GM23338 (cell line): ENCODE measurements around the gene FAM89B. TPM values are rescaled to one million over a fixed set of nuclear protein-coding genes. Genes with fewer than 3 reads are reported as not detected.

Source experiments
- ATAC-seq: fragments of 200-7000 bp; cut with Tn5 transposase; 3 replicates; pipeline ENCODE4 v1.9.1; 2020
- DNase-seq: peaks from one replicate; pipeline ENCODE4 v3.0.0-alpha.2; 2015; ENCODE audit warnings: low spot score
- H2AFZ ChIP-seq: fragments of 200-600 bp; sonication (generic); 2 replicates; pipeline ENCODE4 v1.8.0; 2016; ENCODE audit warnings: antibody characterized with exemption, mild to moderate bottlenecking, moderate library complexity
- H3F3A ChIP-seq: fragments of 200-600 bp; sonication (generic); replicated peaks from 2 replicates; pipeline ENCODE4 v1.8.0; 2017; ENCODE audit warnings: antibody characterized with exemption, mixed run types, low read depth
- H3K27ac ChIP-seq: fragments of 200-600 bp; sonication (generic); 2 replicates; pipeline ENCODE4 v1.6.1; 2016; ENCODE audit warnings: low read depth
- H3K27me3 ChIP-seq: fragments of 200-600 bp; sonication (generic); 2 replicates; pipeline ENCODE4 v1.8.0; 2016; ENCODE audit warnings: mild to moderate bottlenecking, mixed run types, moderate library complexity; ENCODE audit not compliant: insufficient read depth
- H3K36me3 ChIP-seq: fragments of 200-600 bp; sonication (generic); 2 replicates; pipeline ENCODE4 v1.8.0; 2016; ENCODE audit warnings: mild to moderate bottlenecking; ENCODE audit not compliant: insufficient read depth
- H3K4me1 ChIP-seq: fragments of 200-600 bp; sonication (generic); 2 replicates; pipeline ENCODE4 v1.8.0; 2016; ENCODE audit warnings: mild to moderate bottlenecking, moderate library complexity; ENCODE audit not compliant: insufficient read depth
- H3K4me2 ChIP-seq: fragments of 200-600 bp; sonication (generic); 2 replicates; pipeline ENCODE4 v1.7.1; 2017; ENCODE audit warnings: mixed run types
- H3K4me3 ChIP-seq: fragments of 200-600 bp; sonication (generic); 2 replicates; pipeline ENCODE4 v1.6.1; 2016; ENCODE audit warnings: mixed run types
- H3K79me2 ChIP-seq: fragments of 200-600 bp; sonication (generic); replicated peaks from 2 replicates; pipeline ENCODE4 v1.8.0; 2017; ENCODE audit warnings: mild to moderate bottlenecking; ENCODE audit not compliant: insufficient read depth
- H3K9me2 ChIP-seq: fragments of 200-600 bp; sonication (generic); 2 replicates; pipeline ENCODE4 v1.8.0; 2017; ENCODE audit not compliant: insufficient read depth
- H4K20me1 ChIP-seq: fragments of 200-600 bp; sonication (generic); replicated peaks from 2 replicates; pipeline ENCODE4 v1.8.0; 2017; ENCODE audit warnings: mild to moderate bottlenecking; ENCODE audit not compliant: insufficient read depth
- H3K27ac Mint-ChIP-seq: 2 replicates; pipeline ENCODE4 v1.8.0; 2020; ENCODE audit warnings: inconsistent platforms, mild to moderate bottlenecking, moderate library complexity, mixed read lengths
- H3K27me3 Mint-ChIP-seq: 3 replicates; pipeline ENCODE4 v1.8.0; 2022; ENCODE audit warnings: low read depth, mild to moderate bottlenecking, moderate library complexity, mixed read lengths, inconsistent platforms; ENCODE audit not compliant: insufficient read depth, poor library complexity
- H3K36me3 Mint-ChIP-seq: 3 replicates; pipeline ENCODE4 v1.8.0; 2021; ENCODE audit warnings: low read depth, mild to moderate bottlenecking, inconsistent platforms, moderate library complexity, mixed read lengths
- H3K4me1 Mint-ChIP-seq: 3 replicates; pipeline ENCODE4 v1.8.0; 2020; ENCODE audit warnings: mild to moderate bottlenecking, inconsistent platforms, mixed read lengths
- H3K4me3 Mint-ChIP-seq: 3 replicates; pipeline ENCODE4 v1.8.0; 2021; ENCODE audit warnings: moderate library complexity, mild to moderate bottlenecking, inconsistent platforms, mixed read lengths
- H3K9me3 Mint-ChIP-seq: 3 replicates; pipeline ENCODE4 v1.8.0; 2020; ENCODE audit warnings: moderate library complexity, mild to moderate bottlenecking, inconsistent platforms, mixed read lengths
- CREB1 ChIP-seq: fragments of 250-450 bp; sonication (Bioruptor Pico); IDR thresholded peaks from 2 replicates; pipeline ENCODE4 v1.5.0; 2020; ENCODE audit warnings: low read depth, mild to moderate bottlenecking, moderate library complexity
- POLR2AphosphoS5 ChIP-seq: IDR thresholded peaks from 2 replicates; pipeline ENCODE4 v1.6.1; 2016; ENCODE audit warnings: antibody characterized with exemption, low read depth
- STAT1 ChIP-seq: IDR thresholded peaks from one replicate; pipeline ENCODE4 v1.6.1; 2016; ENCODE audit warnings: antibody characterized with exemption; ENCODE audit not compliant: unreplicated experiment
- ZNF114 ChIP-seq: fragments of 250-450 bp; sonication (Bioruptor Pico); IDR thresholded peaks from 2 replicates; pipeline ENCODE4 v1.5.0; 2020; ENCODE audit warnings: mild to moderate bottlenecking, moderate library complexity
- ZNF331 ChIP-seq: fragments of 250-450 bp; sonication (Bioruptor Pico); IDR thresholded peaks from 2 replicates; pipeline ENCODE4 v1.5.0; 2020; ENCODE audit warnings: low read depth, mild to moderate bottlenecking, moderate library complexity
- polyA plus RNA-seq: library from polyadenylated mRNA; unstranded; fragments of >200 nt; fragmentation: Nextera tagmentation; extraction: Ambion mirVana; gene quantifications from 2 replicates; pipeline ENCODE4 v1.2.1, GENCODE V29; 2016
- total RNA-seq: library from RNA; depleted of rRNA; stranded (reverse); fragments of >200 nt; shearing (Covaris generic); gene quantifications from 2 replicates; pipeline ENCODE4 v1.2.3, GENCODE V29; 2014
- TF ChIP-seq, protein P1 (sequence below): IDR thresholded peaks from 2 replicates; pipeline ENCODE4 v1.6.1; 2016; ENCODE audit warnings: antibody characterized with exemption
- TF ChIP-seq, protein P2 (sequence below), 2 experiments: fragments of 200-600 bp in 1 of 2; sonication (generic) in 1 of 2; conservative IDR thresholded peaks; 2 replicates each; pipeline versions ENCODE4 v1.5.1 to v1.6.1; 2016 to 2017; ENCODE audit warnings: antibody characterized with exemption in 2 of 2, low read depth in 2 of 2, mild to moderate bottlenecking in 2 of 2, moderate library complexity in 1 of 2

The FAM89B gene
- total and polyA plus RNA-seq, 2 experiments from 2014 or later, result 13.0 to 18.2 TPM

DNA sequence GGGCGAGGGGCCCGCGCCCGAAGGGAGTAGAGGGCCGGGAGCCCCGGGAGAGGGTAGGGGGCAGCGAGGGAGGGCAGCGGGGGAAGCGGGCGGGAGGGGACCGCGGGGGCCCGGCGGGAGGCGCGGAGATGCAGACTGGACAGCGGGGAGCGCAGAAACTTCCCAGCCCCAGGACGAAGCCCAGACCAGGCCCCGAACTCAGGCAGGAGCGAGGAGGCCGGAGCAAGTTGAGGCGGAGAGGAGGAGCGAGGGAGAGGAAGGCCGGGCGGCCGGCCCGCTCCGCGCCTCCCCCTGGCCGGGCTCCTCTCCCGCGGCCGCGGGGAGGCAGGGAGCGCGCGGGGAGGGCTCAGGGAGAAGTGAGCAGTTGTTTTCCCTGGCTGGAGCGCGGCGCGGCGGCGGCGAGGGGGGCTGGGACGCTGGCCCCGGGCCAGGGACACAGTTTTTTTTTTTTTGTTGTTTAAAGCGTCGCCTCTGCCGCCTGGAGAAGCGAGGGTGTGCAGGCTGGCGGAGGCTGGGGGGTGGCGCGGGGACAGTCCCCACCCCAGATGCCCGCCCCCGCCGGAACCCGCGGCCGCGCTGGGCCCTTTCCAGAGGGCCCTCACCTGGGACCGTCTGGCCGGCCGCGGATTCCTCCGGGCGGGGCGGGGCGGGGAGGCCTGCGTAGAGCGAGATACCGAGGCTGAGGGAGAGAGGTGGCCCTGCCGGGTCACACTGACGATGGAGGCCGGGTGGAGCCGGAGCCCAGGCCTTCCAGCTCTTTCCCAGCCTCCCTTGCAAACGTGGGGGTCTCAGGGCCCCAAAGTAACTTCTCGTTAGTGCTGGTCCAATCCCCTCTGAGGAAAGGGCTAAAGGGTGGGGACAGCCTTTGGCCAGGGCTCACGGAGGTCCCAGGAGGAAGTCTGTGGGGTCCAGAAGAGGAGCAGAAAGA is 14.1 kb upstream of the FAM89B start, which contains the start of gene LTBP3:
Gene LTBP3 (minus strand): TSS at position 358 of the 928 bp plus-strand sequence. CDS start 400 bp downstream, outside the sequence.
- no peaks in the 10 kb centered on the region; the same call in 2 of the 3 replicates for H3K36me3 Mint-ChIP-seq
- Histone ChIP-seq H3K27ac (no peak within 1 kb of the TSS), H3F3A (peaks cover 11% of the 10 kb centered on the region; the same call in 1 of the 2 replicates), H3K4me3 (peak within 1 kb of the TSS; percentile 72), H3K9me2 (no peaks in the 10 kb centered on the region), H2AFZ (peak within 1 kb of the TSS; percentile 91), H3K4me2 (peak within 1 kb of the TSS; percentile 89), H3K79me2 (no peaks in the 10 kb centered on the region), H3K4me1 (peaks cover 47% of the 10 kb centered on the region), H4K20me1 (no peaks in the 10 kb centered on the region), H3K36me3 (no peaks in the 10 kb centered on the region), H3K27me3 (peaks cover 58% of the 10 kb centered on the region)
- H3K4me3 Mint-ChIP-seq, result peak within 1 kb of the TSS; percentile 75
- ATAC-seq (peak; percentile 51), DNase-seq (peak; percentile 80)
- H3K27me3 Mint-ChIP-seq, result peaks cover 43% of the 10 kb centered on the region
- H3K9me3 Mint-ChIP-seq, result no peaks in the 10 kb centered on the region
- peaks cover 53% of the 10 kb centered on the region for H3K4me1 Mint-ChIP-seq
- no peak within 1 kb of the TSS for H3K27ac Mint-ChIP-seq
- TF ChIP-seq POLR2AphosphoS5 (peak; percentile 24; the same call in 1 of the 2 replicates), ZNF114 (no peak)
- TF ChIP-seq, protein P1, sequence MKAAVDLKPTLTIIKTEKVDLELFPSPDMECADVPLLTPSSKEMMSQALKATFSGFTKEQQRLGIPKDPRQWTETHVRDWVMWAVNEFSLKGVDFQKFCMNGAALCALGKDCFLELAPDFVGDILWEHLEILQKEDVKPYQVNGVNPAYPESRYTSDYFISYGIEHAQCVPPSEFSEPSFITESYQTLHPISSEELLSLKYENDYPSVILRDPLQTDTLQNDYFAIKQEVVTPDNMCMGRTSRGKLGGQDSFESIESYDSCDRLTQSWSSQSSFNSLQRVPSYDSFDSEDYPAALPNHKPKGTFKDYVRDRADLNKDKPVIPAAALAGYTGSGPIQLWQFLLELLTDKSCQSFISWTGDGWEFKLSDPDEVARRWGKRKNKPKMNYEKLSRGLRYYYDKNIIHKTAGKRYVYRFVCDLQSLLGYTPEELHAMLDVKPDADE, result no peak

DNA sequence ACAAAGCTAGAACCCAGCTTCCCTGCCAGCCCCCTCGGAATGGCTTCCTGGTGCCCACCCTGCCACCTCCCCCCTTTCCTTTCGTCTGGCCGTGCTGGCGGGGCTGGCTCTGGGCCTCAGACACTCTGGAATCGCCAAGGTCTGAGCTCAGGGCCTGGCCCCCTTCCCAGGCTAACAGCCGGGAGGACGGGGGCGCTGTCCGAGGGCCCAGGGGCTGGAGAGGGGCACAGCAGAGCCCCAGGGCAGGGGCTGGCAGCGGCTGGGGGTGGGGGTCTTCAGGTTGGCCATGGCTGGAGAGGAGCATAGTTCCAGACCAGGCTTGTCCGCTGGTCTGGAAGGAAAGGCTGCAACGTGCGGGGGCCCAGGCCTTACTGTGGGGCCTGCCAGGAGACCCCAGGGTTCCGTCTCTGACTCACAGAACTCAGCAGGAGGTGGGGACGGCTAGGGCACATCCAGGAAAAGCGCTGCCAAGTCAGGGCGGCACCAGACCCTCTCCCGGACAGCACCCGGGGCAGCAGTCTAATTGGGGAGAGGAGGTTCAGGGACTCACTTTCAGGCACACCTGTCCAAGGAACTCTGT is 13.3 kb upstream of the FAM89B start:
- Histone ChIP-seq H3K27ac (no peak overlapping the region), H3K4me3 (peak overlapping the region; percentile 72), H3K4me1 (peaks cover 44% of the 10 kb centered on the region), H4K20me1 (no peaks in the 10 kb centered on the region), H2AFZ (peak overlapping the region; percentile 91), H3K79me2 (no peaks in the 10 kb centered on the region), H3K27me3 (peaks cover 57% of the 10 kb centered on the region), H3K4me2 (peak overlapping the region; percentile 89), H3K36me3 (no peaks in the 10 kb centered on the region), H3K9me2 (no peaks in the 10 kb centered on the region), H3F3A (peaks cover 13% of the 10 kb centered on the region; the same call in 1 of the 2 replicates)
- Mint-ChIP-seq H3K27me3 (peaks cover 45% of the 10 kb centered on the region), H3K27ac (no peak overlapping the region), H3K4me1 (peaks cover 53% of the 10 kb centered on the region), H3K4me3 (peak overlapping the region; percentile 66), H3K9me3 (no peaks in the 10 kb centered on the region), H3K36me3 (no peaks in the 10 kb centered on the region; the same call in 2 of the 3 replicates)
- peak; percentile 6 for ATAC-seq
- no peak for TF ChIP-seq ZNF331 (CRISPR knock-in tag)
- TF ChIP-seq, protein P2, sequence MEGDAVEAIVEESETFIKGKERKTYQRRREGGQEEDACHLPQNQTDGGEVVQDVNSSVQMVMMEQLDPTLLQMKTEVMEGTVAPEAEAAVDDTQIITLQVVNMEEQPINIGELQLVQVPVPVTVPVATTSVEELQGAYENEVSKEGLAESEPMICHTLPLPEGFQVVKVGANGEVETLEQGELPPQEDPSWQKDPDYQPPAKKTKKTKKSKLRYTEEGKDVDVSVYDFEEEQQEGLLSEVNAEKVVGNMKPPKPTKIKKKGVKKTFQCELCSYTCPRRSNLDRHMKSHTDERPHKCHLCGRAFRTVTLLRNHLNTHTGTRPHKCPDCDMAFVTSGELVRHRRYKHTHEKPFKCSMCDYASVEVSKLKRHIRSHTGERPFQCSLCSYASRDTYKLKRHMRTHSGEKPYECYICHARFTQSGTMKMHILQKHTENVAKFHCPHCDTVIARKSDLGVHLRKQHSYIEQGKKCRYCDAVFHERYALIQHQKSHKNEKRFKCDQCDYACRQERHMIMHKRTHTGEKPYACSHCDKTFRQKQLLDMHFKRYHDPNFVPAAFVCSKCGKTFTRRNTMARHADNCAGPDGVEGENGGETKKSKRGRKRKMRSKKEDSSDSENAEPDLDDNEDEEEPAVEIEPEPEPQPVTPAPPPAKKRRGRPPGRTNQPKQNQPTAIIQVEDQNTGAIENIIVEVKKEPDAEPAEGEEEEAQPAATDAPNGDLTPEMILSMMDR (conservative IDR thresholded peaks at IDR 0.05; ENCODE audit: low read depth in 2 of 2), result peak; percentile 10 to 19; a peak in 1 of 4 replicates
- no peak for TF ChIP-seq STAT1
- TF ChIP-seq, protein P1, result no peak
- no peak for TF ChIP-seq CREB1 (CRISPR knock-in tag)
- no peak for DNase-seq
